Measurements from ENCODE around the gene PATE3.

The PATE3 gene

GRCh38 chr11:125750629-125751028, 37.3 kb upstream of the PATE3 start:
- Histone ChIP-seq H4K20me1 (ENCODE audit: insufficient read depth, low read length) (no peaks in the 10 kb centered on the region), H3K9ac (ENCODE audit: low read length) (no peak overlapping the region), H3K9me3 (ENCODE audit: insufficient read depth, low read length) (no peaks in the 10 kb centered on the region), H3K4me1 (ENCODE audit: low read length) (no peaks in the 10 kb centered on the region), H3K4me2 (ENCODE audit: low read length) (no peak overlapping the region), H3K4me3 (ENCODE audit: low read length) (no peak overlapping the region), H3K36me3 (replicated peaks; ENCODE audit: low read depth, low read length) (no peaks in the 10 kb centered on the region), H3K27ac (ENCODE audit: low read length) (no peak overlapping the region), H3K27me3 (ENCODE audit: low read depth, low read length) (peaks cover 29% of the 10 kb centered on the region; the same call in 1 of the 2 replicates), H2AFZ (ENCODE audit: low read depth, low read length) (no peak overlapping the region), H3K79me2 (ENCODE audit: low read length) (no peaks in the 10 kb centered on the region)
- TF ChIP-seq, protein P1, sequence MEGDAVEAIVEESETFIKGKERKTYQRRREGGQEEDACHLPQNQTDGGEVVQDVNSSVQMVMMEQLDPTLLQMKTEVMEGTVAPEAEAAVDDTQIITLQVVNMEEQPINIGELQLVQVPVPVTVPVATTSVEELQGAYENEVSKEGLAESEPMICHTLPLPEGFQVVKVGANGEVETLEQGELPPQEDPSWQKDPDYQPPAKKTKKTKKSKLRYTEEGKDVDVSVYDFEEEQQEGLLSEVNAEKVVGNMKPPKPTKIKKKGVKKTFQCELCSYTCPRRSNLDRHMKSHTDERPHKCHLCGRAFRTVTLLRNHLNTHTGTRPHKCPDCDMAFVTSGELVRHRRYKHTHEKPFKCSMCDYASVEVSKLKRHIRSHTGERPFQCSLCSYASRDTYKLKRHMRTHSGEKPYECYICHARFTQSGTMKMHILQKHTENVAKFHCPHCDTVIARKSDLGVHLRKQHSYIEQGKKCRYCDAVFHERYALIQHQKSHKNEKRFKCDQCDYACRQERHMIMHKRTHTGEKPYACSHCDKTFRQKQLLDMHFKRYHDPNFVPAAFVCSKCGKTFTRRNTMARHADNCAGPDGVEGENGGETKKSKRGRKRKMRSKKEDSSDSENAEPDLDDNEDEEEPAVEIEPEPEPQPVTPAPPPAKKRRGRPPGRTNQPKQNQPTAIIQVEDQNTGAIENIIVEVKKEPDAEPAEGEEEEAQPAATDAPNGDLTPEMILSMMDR (IDR thresholded peaks at IDR 0.05; ENCODE audit: low read depth, low read length): no peak
- TF ChIP-seq EZH2phosphoT487 (IDR thresholded peaks at IDR 0.05; ENCODE audit: low read depth): no peak

GRCh38 chr11:125756050-125756449, 31.9 kb upstream of the PATE3 start:
- Histone ChIP-seq H3K9ac (ENCODE audit: low read length) (no peak overlapping the region), H3K27me3 (ENCODE audit: low read depth, low read length) (peaks cover 11% of the 10 kb centered on the region; the same call in 1 of the 2 replicates), H3K9me3 (ENCODE audit: insufficient read depth, low read length) (no peaks in the 10 kb centered on the region), H3K79me2 (ENCODE audit: low read length) (no peaks in the 10 kb centered on the region), H3K4me2 (ENCODE audit: low read length) (no peak overlapping the region), H2AFZ (ENCODE audit: low read depth, low read length) (no peak overlapping the region), H3K27ac (ENCODE audit: low read length) (no peak overlapping the region), H3K4me3 (ENCODE audit: low read length) (no peak overlapping the region), H3K36me3 (replicated peaks; ENCODE audit: low read depth, low read length) (no peaks in the 10 kb centered on the region), H4K20me1 (ENCODE audit: insufficient read depth, low read length) (no peaks in the 10 kb centered on the region), H3K4me1 (ENCODE audit: low read length) (no peaks in the 10 kb centered on the region)
- TF ChIP-seq, protein P1 (IDR thresholded peaks at IDR 0.05; ENCODE audit: low read depth, low read length): no peak
- TF ChIP-seq EZH2phosphoT487 (IDR thresholded peaks at IDR 0.05; ENCODE audit: low read depth): no peak

DNA sequence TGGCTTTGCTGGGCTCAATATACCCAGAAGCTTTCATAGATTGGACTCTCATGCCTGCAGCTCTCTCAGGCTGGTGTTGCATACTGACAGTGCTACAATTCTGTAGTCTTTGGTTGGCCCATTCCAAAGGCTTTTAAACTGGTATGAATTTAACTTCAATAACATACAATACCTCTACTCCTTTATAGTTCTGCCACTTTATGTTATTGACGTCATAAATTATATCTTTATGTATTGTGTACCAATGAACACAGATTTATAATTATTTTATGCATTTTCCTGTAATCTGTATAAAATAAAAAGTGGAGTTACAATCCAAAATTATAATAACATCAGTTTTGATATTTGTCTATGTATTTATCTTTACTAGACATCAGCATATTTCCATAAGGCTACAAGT, 25.5 kb upstream of the PATE3 start:
- Histone ChIP-seq H3K36me3 (replicated peaks; ENCODE audit: low read depth, low read length) (no peaks in the 10 kb centered on the region), H4K20me1 (ENCODE audit: insufficient read depth, low read length) (no peaks in the 10 kb centered on the region), H3K4me3 (ENCODE audit: low read length) (no peak overlapping the region), H3K9ac (ENCODE audit: low read length) (no peak overlapping the region), H3K9me3 (ENCODE audit: insufficient read depth, low read length) (no peaks in the 10 kb centered on the region), H2AFZ (ENCODE audit: low read depth, low read length) (no peak overlapping the region), H3K79me2 (ENCODE audit: low read length) (no peaks in the 10 kb centered on the region), H3K27me3 (ENCODE audit: low read depth, low read length) (peaks cover 27% of the 10 kb centered on the region; the same call in 1 of the 2 replicates), H3K27ac (ENCODE audit: low read length) (no peak overlapping the region), H3K4me2 (ENCODE audit: low read length) (no peak overlapping the region), H3K4me1 (ENCODE audit: low read length) (no peaks in the 10 kb centered on the region)
- TF ChIP-seq, protein P1 (IDR thresholded peaks at IDR 0.05; ENCODE audit: low read depth, low read length): no peak
- no peak for TF ChIP-seq EZH2phosphoT487 (IDR thresholded peaks at IDR 0.05; ENCODE audit: low read depth)

- Histone ChIP-seq H3K27ac (ENCODE audit: low read length) (no peak overlapping the region), H3K9me3 (ENCODE audit: insufficient read depth, low read length) (no peaks in the 10 kb centered on the region), H3K4me2 (ENCODE audit: low read length) (no peak overlapping the region), H4K20me1 (ENCODE audit: insufficient read depth, low read length) (no peaks in the 10 kb centered on the region), H3K4me1 (ENCODE audit: low read length) (no peaks in the 10 kb centered on the region), H3K4me3 (ENCODE audit: low read length) (no peak overlapping the region), H3K9ac (ENCODE audit: low read length) (no peak overlapping the region), H3K36me3 (replicated peaks; ENCODE audit: low read depth, low read length) (no peaks in the 10 kb centered on the region), H3K79me2 (ENCODE audit: low read length) (no peaks in the 10 kb centered on the region), H2AFZ (ENCODE audit: low read depth, low read length) (no peak overlapping the region), H3K27me3 (ENCODE audit: low read depth, low read length) (peaks cover 35% of the 10 kb centered on the region)
- no peak for TF ChIP-seq EZH2phosphoT487 (IDR thresholded peaks at IDR 0.05; ENCODE audit: low read depth)
- TF ChIP-seq, protein P1 (IDR thresholded peaks at IDR 0.05; ENCODE audit: low read depth, low read length): no peak
Observed at GRCh38 chr11:125763483-125763882, 24.4 kb upstream of the PATE3 start.

All from OCI-LY3 (cell line).